Prostate gland (tissue), 1 donor: Measurements from ENCODE around the gene STARD10.

Experiments used
- POLR2A ChIP-seq: fragments of 450-650 bp; IDR thresholded peaks from one replicate; pipeline ENCODE4 v1.6.1; 2016; ENCODE audit warnings: antibody characterized with exemption, mild to moderate bottlenecking
- POLR2AphosphoS5 ChIP-seq: sonication (generic); formaldehyde crosslinking; IDR thresholded peaks from one replicate; pipeline ENCODE4 v1.6.1; 2017; ENCODE audit warnings: antibody characterized with exemption

GRCh38 chr11:72720047-72720446 lies 73.8 kb downstream of the STARD10 start:
- TF ChIP-seq POLR2A = no peak
- no peak for TF ChIP-seq POLR2AphosphoS5
